DOHH2 (cell line): ENCODE measurements around the gene EXOSC2.

ENCODE experiments used
- CTCF ChIP-seq: fragments of 200-600 bp; sonication (generic); IDR thresholded peaks from one replicate; pipeline ENCODE4 v1.5.1; 2014; ENCODE audit warnings: antibody characterized with exemption, mild to moderate bottlenecking, low read depth, low read length; ENCODE audit not compliant: poor library complexity, severe bottlenecking
- EZH2phosphoT487 ChIP-seq: fragments of 200-600 bp; sonication (generic); IDR thresholded peaks from 2 replicates; pipeline ENCODE4 v1.6.1; 2017; ENCODE audit warnings: borderline replicate concordance, mild to moderate bottlenecking, antibody characterized with exemption, low read length, moderate library complexity, mixed read lengths

GRCh38 chr9:130689572-130689936, 4.0 kb upstream of the EXOSC2 start:
- TF ChIP-seq CTCF (no peak), EZH2phosphoT487 (no peak)
